IPS-20b (cell line): Measurements from ENCODE around the gene AMFR.
A peak's percentile ranks its signal among the peaks of the same experiment; 100 is the strongest.

Experiments
- H3K27ac ChIP-seq: one replicate; pipeline ENCODE4 v1.5.1; 2013; ENCODE audit warnings: low read length
- H3K27me3 ChIP-seq: 2 replicates; pipeline ENCODE4 v1.6.1; 2013; ENCODE audit warnings: mild to moderate bottlenecking, low read length, inconsistent platforms; ENCODE audit not compliant: insufficient read depth
- H3K36me3 ChIP-seq: 2 replicates; pipeline ENCODE4 v1.6.1; 2013; ENCODE audit warnings: low read depth, mild to moderate bottlenecking, inconsistent platforms, low read length, moderate library complexity; ENCODE audit not compliant: insufficient read depth
- H3K4me1 ChIP-seq: 2 replicates; pipeline ENCODE4 v1.6.1; 2013; ENCODE audit warnings: mild to moderate bottlenecking, control low read depth, inconsistent platforms, low read length, moderate library complexity; ENCODE audit not compliant: insufficient read depth
- H3K4me3 ChIP-seq: 2 replicates; pipeline ENCODE4 v1.5.1; 2013; ENCODE audit warnings: mild to moderate bottlenecking, low read length, inconsistent platforms
- H3K9ac ChIP-seq: 2 replicates; pipeline ENCODE4 v1.6.1; 2013; ENCODE audit warnings: low read depth, mild to moderate bottlenecking, inconsistent platforms, low read length, moderate library complexity
- H3K9me3 ChIP-seq: 2 replicates; pipeline ENCODE4 v1.6.1; 2013; ENCODE audit warnings: mild to moderate bottlenecking, low read depth, low read length, inconsistent platforms; ENCODE audit not compliant: insufficient read depth

Gene AMFR

GRCh38 chr16:56450986-56451752 is 25.8 kb upstream of the AMFR start, which contains the start of the genes NUDT21 and OGFOD1:
NUDT21 (minus strand) TSS chr16:56451332; CDS start chr16:56451202, 130 bp downstream.
OGFOD1 (plus strand) TSS chr16:56451554; CDS start chr16:56451613, 59 bp downstream.
- Histone ChIP-seq H3K27me3 (no peaks in the 10 kb centered on the region), H3K4me3 (peak within 1 kb of the TSS; percentile 99), H3K27ac (peak within 1 kb of the TSS; percentile 55), H3K9ac (peak within 1 kb of the TSS; percentile 90), H3K9me3 (no peaks in the 10 kb centered on the region), H3K4me1 (peaks cover 4% of the 10 kb centered on the region; the same call in 1 of the 2 replicates), H3K36me3 (peaks cover 47% of the 10 kb centered on the region)

- peak overlapping the region; percentile 99 for H3K4me3 ChIP-seq
These were observed 25.1 kb upstream of the AMFR start for GRCh38 chr16:56450275-56450985.

GRCh38 chr16:56448005-56448404 is 22.7 kb upstream of the AMFR start:
- no peak overlapping the region for H3K9ac ChIP-seq
- peaks cover 4% of the 10 kb centered on the region; the same call in 1 of the 2 replicates for H3K4me1 ChIP-seq
- H3K4me3 ChIP-seq: no peak overlapping the region
- H3K36me3 ChIP-seq: peaks cover 49% of the 10 kb centered on the region
- H3K9me3 ChIP-seq: no peaks in the 10 kb centered on the region
- no peak overlapping the region for H3K27ac ChIP-seq
- no peaks in the 10 kb centered on the region for H3K27me3 ChIP-seq

More at GRCh38 chr16:56450275-56450985, 25.1 kb upstream of the AMFR start:
- Histone ChIP-seq H3K9ac (peak overlapping the region; percentile 90), H3K9me3 (no peaks in the 10 kb centered on the region), H3K27ac (peak overlapping the region; percentile 55), H3K27me3 (no peaks in the 10 kb centered on the region), H3K4me1 (peaks cover 4% of the 10 kb centered on the region; the same call in 1 of the 2 replicates), H3K36me3 (peaks cover 47% of the 10 kb centered on the region)

- H3K4me3 ChIP-seq: no peak overlapping the region
- no peaks in the 10 kb centered on the region; the same call in 1 of the 2 replicates for H3K4me1 ChIP-seq
- H3K9ac ChIP-seq: no peak overlapping the region
- H3K27me3 ChIP-seq: no peaks in the 10 kb centered on the region
- H3K27ac ChIP-seq: no peak overlapping the region
- no peaks in the 10 kb centered on the region for H3K9me3 ChIP-seq
- peaks cover 56% of the 10 kb centered on the region for H3K36me3 ChIP-seq
These were observed 21.9 kb upstream of the AMFR start for GRCh38 chr16:56447286-56447685.

- Histone ChIP-seq H3K9ac (no peak overlapping the region), H3K4me3 (no peak overlapping the region), H3K36me3 (peaks cover 84% of the 10 kb centered on the region), H3K9me3 (no peaks in the 10 kb centered on the region), H3K27ac (no peak overlapping the region), H3K4me1 (no peaks in the 10 kb centered on the region), H3K27me3 (no peaks in the 10 kb centered on the region)
These were observed 12.7 kb upstream of the AMFR start for GRCh38 chr16:56438038-56438437.

- Histone ChIP-seq H3K27me3 (no peaks in the 10 kb centered on the region), H3K36me3 (peaks cover 84% of the 10 kb centered on the region)
These were observed 10.9 kb upstream of the AMFR start for GRCh38 chr16:56436258-56436657.

GRCh38 chr16:56428091-56428490 is 2.7 kb upstream of the AMFR start:
- H3K27me3 ChIP-seq: peaks cover 22% of the 10 kb centered on the region
- no peaks in the 10 kb centered on the region for H3K9me3 ChIP-seq
- no peak overlapping the region for H3K9ac ChIP-seq
- H3K27ac ChIP-seq: no peak overlapping the region
- no peak overlapping the region for H3K4me3 ChIP-seq
- H3K4me1 ChIP-seq: peaks cover 8% of the 10 kb centered on the region; the same call in 1 of the 2 replicates
- H3K36me3 ChIP-seq: peaks cover 43% of the 10 kb centered on the region

More at GRCh38 chr16:56436258-56436657, 10.9 kb upstream of the AMFR start:
- no peak overlapping the region for H3K4me3 ChIP-seq
- H3K9ac ChIP-seq: no peak overlapping the region
- no peaks in the 10 kb centered on the region for H3K9me3 ChIP-seq
- H3K4me1 ChIP-seq: no peaks in the 10 kb centered on the region
- H3K27ac ChIP-seq: no peak overlapping the region

- H3K27me3 ChIP-seq: peaks cover 31% of the 10 kb centered on the region
- H3K36me3 ChIP-seq: peaks cover 28% of the 10 kb centered on the region
- peaks cover 15% of the 10 kb centered on the region for H3K4me1 ChIP-seq
- no peaks in the 10 kb centered on the region for H3K9me3 ChIP-seq
- H3K9ac ChIP-seq: no peak overlapping the region
- H3K27ac ChIP-seq: no peak overlapping the region
- H3K4me3 ChIP-seq: no peak overlapping the region
These were observed 1.2 kb upstream of the AMFR start for GRCh38 chr16:56426585-56426984.

- peaks cover 12% of the 10 kb centered on the region; the same call in 1 of the 2 replicates for H3K36me3 ChIP-seq
- H3K4me1 ChIP-seq: peaks cover 18% of the 10 kb centered on the region
- no peaks in the 10 kb centered on the region for H3K9me3 ChIP-seq
- no peak overlapping the region for H3K27ac ChIP-seq
- peak overlapping the region; percentile 46; the same call in 1 of the 2 replicates for H3K9ac ChIP-seq
- peaks cover 31% of the 10 kb centered on the region for H3K27me3 ChIP-seq
- H3K4me3 ChIP-seq: peak overlapping the region; percentile 83; the same call in 1 of the 2 replicates
These were observed 430 bp downstream of the AMFR start for GRCh38 chr16:56424791-56425438.

GRCh38 chr16:56424404-56424764 is 961 bp downstream of the AMFR start:
- Histone ChIP-seq H3K36me3 (0 out of 2 replicates have a peak, but pooled peaks cover 6% of the 10 kb centered on the region), H3K9me3 (no peaks in the 10 kb centered on the region), H3K27me3 (peaks cover 31% of the 10 kb centered on the region), H3K4me3 (peak overlapping the region; percentile 83), H3K9ac (peak overlapping the region; percentile 56; the same call in 1 of the 2 replicates), H3K27ac (no peak overlapping the region), H3K4me1 (peaks cover 20% of the 10 kb centered on the region)
